ENCODE measurements around the gene EYA3. TPM values are rescaled to one million over a fixed set of nuclear protein-coding genes. Genes with fewer than 3 reads are reported as not detected.

EYA3 gene
- total RNA-seq, 1 donor from 2014 or later, result 22.1 TPM

- H3K9me3 ChIP-seq (ENCODE audit: insufficient read depth, low read depth, low read length), result no peaks in the 10 kb centered on the region
- no peak for DNase-seq (ENCODE audit: low read depth)
- no peak overlapping the region for H3K27ac ChIP-seq (ENCODE audit: low read depth, low read length)
- H3K4me3 ChIP-seq (ENCODE audit: insufficient read depth, low read depth, low read length), result peak overlapping the region; percentile 86
- FAIRE-seq, result no peak
- H3K27me3 Mint-ChIP-seq (ENCODE audit: low read depth, unreplicated experiment), result peaks cover 12% of the 10 kb centered on the region
- H3K4me1 ChIP-seq (ENCODE audit: insufficient read depth, low read length), result peaks cover 13% of the 10 kb centered on the region
- H3K27me3 ChIP-seq (ENCODE audit: insufficient read depth, low read length), result no peaks in the 10 kb centered on the region
- peak overlapping the region; percentile 84 for H3K9ac ChIP-seq (ENCODE audit: low read length)
- H3K27ac Mint-ChIP-seq (ENCODE audit: unreplicated experiment), result no peak overlapping the region
- H3K9me3 Mint-ChIP-seq (ENCODE audit: unreplicated experiment), result no peaks in the 10 kb centered on the region
- H3K4me2 ChIP-seq (ENCODE audit: low read length), result peak overlapping the region; percentile 93
- no peak overlapping the region for H2AFZ ChIP-seq (ENCODE audit: low read depth, low read length)
- peaks cover 6% of the 10 kb centered on the region for H3K4me1 Mint-ChIP-seq (ENCODE audit: low read depth, unreplicated experiment)
- peak overlapping the region; percentile 79 for H3K4me3 Mint-ChIP-seq (ENCODE audit: unreplicated experiment)
- H3K36me3 ChIP-seq (ENCODE audit: insufficient read depth, low read length), result no peaks in the 10 kb centered on the region
- no peaks in the 10 kb centered on the region for H3K79me2 ChIP-seq (ENCODE audit: insufficient read depth, low read length)
- H3K36me3 Mint-ChIP-seq (ENCODE audit: low read depth, unreplicated experiment), result peaks cover 12% of the 10 kb centered on the region
- TF ChIP-seq EZH2 (IDR thresholded peaks at IDR 0.05; ENCODE audit: insufficient read depth, low read length), result no peak
- TF ChIP-seq, protein P1, sequence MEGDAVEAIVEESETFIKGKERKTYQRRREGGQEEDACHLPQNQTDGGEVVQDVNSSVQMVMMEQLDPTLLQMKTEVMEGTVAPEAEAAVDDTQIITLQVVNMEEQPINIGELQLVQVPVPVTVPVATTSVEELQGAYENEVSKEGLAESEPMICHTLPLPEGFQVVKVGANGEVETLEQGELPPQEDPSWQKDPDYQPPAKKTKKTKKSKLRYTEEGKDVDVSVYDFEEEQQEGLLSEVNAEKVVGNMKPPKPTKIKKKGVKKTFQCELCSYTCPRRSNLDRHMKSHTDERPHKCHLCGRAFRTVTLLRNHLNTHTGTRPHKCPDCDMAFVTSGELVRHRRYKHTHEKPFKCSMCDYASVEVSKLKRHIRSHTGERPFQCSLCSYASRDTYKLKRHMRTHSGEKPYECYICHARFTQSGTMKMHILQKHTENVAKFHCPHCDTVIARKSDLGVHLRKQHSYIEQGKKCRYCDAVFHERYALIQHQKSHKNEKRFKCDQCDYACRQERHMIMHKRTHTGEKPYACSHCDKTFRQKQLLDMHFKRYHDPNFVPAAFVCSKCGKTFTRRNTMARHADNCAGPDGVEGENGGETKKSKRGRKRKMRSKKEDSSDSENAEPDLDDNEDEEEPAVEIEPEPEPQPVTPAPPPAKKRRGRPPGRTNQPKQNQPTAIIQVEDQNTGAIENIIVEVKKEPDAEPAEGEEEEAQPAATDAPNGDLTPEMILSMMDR (IDR thresholded peaks at IDR 0.05; ENCODE audit: insufficient read depth, low read depth, low read length), result no peak
- H4K20me1 ChIP-seq (ENCODE audit: insufficient read depth, low read length), result peaks cover 9% of the 10 kb centered on the region
Measured at GRCh38 chr1:27960762-27961645, 127.4 kb downstream of the EYA3 start.

- no peaks in the 10 kb centered on the region for H3K9me3 ChIP-seq (ENCODE audit: insufficient read depth, low read depth, low read length)
- H3K36me3 ChIP-seq (ENCODE audit: insufficient read depth, low read length), result no peaks in the 10 kb centered on the region
- Mint-ChIP-seq H3K27ac (ENCODE audit: unreplicated experiment) (peak within 1 kb of the TSS; percentile 62), H3K4me1 (ENCODE audit: low read depth, unreplicated experiment) (peaks cover 6% of the 10 kb centered on the region), H3K4me3 (ENCODE audit: unreplicated experiment) (peak within 1 kb of the TSS; percentile 79), H3K9me3 (ENCODE audit: unreplicated experiment) (no peaks in the 10 kb centered on the region), H3K27me3 (ENCODE audit: low read depth, unreplicated experiment) (peaks cover 16% of the 10 kb centered on the region), H3K36me3 (ENCODE audit: low read depth, unreplicated experiment) (peaks cover 10% of the 10 kb centered on the region)
- H3K4me1 ChIP-seq (ENCODE audit: insufficient read depth, low read length), result peaks cover 13% of the 10 kb centered on the region
- H3K9ac ChIP-seq (ENCODE audit: low read length), result peak within 1 kb of the TSS; percentile 84
- peak within 1 kb of the TSS; percentile 86 for H3K4me3 ChIP-seq (ENCODE audit: insufficient read depth, low read depth, low read length)
- DNase-seq (ENCODE audit: low read depth) (peak; percentile 55), FAIRE-seq (no peak)
- H4K20me1 ChIP-seq (ENCODE audit: insufficient read depth, low read length), result peaks cover 9% of the 10 kb centered on the region
- H3K79me2 ChIP-seq (ENCODE audit: insufficient read depth, low read length), result no peaks in the 10 kb centered on the region
- peaks cover 2% of the 10 kb centered on the region for H3K27me3 ChIP-seq (ENCODE audit: insufficient read depth, low read length)
- peak within 1 kb of the TSS; percentile 100 for H2AFZ ChIP-seq (ENCODE audit: low read depth, low read length)
- H3K27ac ChIP-seq (ENCODE audit: low read depth, low read length), result peak within 1 kb of the TSS; percentile 68
- peak within 1 kb of the TSS; percentile 93 for H3K4me2 ChIP-seq (ENCODE audit: low read length)
- TF ChIP-seq, protein P1 (IDR thresholded peaks at IDR 0.05; ENCODE audit: insufficient read depth, low read depth, low read length), result no peak
- no peak for TF ChIP-seq EZH2 (IDR thresholded peaks at IDR 0.05; ENCODE audit: insufficient read depth, low read length)
Measured at GRCh38 chr1:27959792-27960603, 128.4 kb downstream of the EYA3 start, which contains the start of gene XKR8. Gene XKR8, plus strand, starts transcription at chr1:27959973. Its CDS starts 97 bp downstream, at chr1:27960070.
